Measurements from ENCODE around the gene SSR2. TPM values are rescaled to one million over a fixed set of nuclear protein-coding genes. Genes with fewer than 3 reads are reported as not detected.

The SSR2 gene
- polyA plus RNA-seq, 1 donor (not counting 4 experiments of a cell fraction or from before 2014, with no cell fraction given): 302 TPM

DNA sequence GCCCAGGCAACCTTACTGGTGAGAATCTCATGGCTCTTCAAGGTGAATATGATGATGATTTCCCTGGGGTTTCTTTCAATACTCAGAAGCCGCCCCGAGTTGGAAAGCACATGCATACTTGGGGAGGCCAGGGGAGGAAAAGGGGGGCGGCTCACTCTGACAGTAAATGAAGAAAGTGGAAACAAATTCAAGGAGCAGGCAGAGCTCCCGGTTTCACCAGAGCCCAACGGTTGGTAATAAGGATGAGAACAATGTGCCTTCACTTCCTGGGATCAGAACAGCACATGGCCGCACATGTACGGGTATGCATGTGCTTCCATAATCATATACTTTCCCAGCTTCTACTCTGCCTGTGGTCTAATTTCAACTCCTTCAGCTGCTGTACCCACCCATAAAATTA, 38.6 kb downstream of the SSR2 start:
- dilution Hi-C loops (cut with MboI; ENCODE audit: extremely low pct_ligation_motif_present, low sequenced_read_pairs): no loop called here
- no peak for FAIRE-seq
- Histone ChIP-seq H3K4me2 (ENCODE audit: control insufficient read depth, extremely low read depth, insufficient read depth, low read depth, low read length) (peak overlapping the region; percentile 97), H2AFZ (ENCODE audit: control insufficient read depth, low read length) (no peak overlapping the region), H4K20me1 (ENCODE audit: control insufficient read depth, extremely low read depth, insufficient read depth, low read length) (no peaks in the 10 kb centered on the region), H3K36me3 (ENCODE audit: control insufficient read depth in 2 of 2, extremely low read depth in 1 of 2, insufficient read depth in 2 of 2, low read length in 2 of 2) (no peaks in the 10 kb centered on the region), H3K4me3 (ENCODE audit: control insufficient read depth in 2 of 3, extremely low read depth in 1 of 3, insufficient read depth in 2 of 3, low read depth in 1 of 3, low read length in 3 of 3) (peak overlapping the region in 1 of 3 experiments; percentile 62), H3K9me1 (ENCODE audit: control insufficient read depth, extremely low read depth, insufficient read depth, low read length) (peaks cover 2% of the 10 kb centered on the region), H3K27ac (ENCODE audit: control insufficient read depth, insufficient read depth, low read length) (peak overlapping the region; percentile 93), H3K27me3 (ENCODE audit: control insufficient read depth, extremely low read depth, insufficient read depth, low read length) (no peaks in the 10 kb centered on the region), H3K79me2 (ENCODE audit: control insufficient read depth, insufficient read depth, low read length) (peaks cover 23% of the 10 kb centered on the region), H3K4me1 (ENCODE audit: control insufficient read depth, extremely low read depth, insufficient read depth, low read length) (peaks cover 61% of the 10 kb centered on the region), H3K9ac (ENCODE audit: control insufficient read depth, extremely low read depth, insufficient read depth, low read length) (peak overlapping the region; percentile 44), H3K9me3 (ENCODE audit: control insufficient read depth, low read depth, low read length) (no peaks in the 10 kb centered on the region)
- TF ChIP-seq, protein P1, sequence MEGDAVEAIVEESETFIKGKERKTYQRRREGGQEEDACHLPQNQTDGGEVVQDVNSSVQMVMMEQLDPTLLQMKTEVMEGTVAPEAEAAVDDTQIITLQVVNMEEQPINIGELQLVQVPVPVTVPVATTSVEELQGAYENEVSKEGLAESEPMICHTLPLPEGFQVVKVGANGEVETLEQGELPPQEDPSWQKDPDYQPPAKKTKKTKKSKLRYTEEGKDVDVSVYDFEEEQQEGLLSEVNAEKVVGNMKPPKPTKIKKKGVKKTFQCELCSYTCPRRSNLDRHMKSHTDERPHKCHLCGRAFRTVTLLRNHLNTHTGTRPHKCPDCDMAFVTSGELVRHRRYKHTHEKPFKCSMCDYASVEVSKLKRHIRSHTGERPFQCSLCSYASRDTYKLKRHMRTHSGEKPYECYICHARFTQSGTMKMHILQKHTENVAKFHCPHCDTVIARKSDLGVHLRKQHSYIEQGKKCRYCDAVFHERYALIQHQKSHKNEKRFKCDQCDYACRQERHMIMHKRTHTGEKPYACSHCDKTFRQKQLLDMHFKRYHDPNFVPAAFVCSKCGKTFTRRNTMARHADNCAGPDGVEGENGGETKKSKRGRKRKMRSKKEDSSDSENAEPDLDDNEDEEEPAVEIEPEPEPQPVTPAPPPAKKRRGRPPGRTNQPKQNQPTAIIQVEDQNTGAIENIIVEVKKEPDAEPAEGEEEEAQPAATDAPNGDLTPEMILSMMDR (optimal IDR thresholded peaks at IDR 0.05 in 1 of 3, IDR thresholded peaks at IDR 0.05 in 1 of 3, conservative IDR thresholded peaks at IDR 0.05 in 1 of 3; ENCODE audit: extremely low read depth in 1 of 3, insufficient read depth in 2 of 3, low read length in 3 of 3): no peak
- no peak for TF ChIP-seq EZH2 (IDR thresholded peaks at IDR 0.05; ENCODE audit: low read length)
- DNase-seq (ENCODE audit: low read depth, low spot score): no peak

DNA sequence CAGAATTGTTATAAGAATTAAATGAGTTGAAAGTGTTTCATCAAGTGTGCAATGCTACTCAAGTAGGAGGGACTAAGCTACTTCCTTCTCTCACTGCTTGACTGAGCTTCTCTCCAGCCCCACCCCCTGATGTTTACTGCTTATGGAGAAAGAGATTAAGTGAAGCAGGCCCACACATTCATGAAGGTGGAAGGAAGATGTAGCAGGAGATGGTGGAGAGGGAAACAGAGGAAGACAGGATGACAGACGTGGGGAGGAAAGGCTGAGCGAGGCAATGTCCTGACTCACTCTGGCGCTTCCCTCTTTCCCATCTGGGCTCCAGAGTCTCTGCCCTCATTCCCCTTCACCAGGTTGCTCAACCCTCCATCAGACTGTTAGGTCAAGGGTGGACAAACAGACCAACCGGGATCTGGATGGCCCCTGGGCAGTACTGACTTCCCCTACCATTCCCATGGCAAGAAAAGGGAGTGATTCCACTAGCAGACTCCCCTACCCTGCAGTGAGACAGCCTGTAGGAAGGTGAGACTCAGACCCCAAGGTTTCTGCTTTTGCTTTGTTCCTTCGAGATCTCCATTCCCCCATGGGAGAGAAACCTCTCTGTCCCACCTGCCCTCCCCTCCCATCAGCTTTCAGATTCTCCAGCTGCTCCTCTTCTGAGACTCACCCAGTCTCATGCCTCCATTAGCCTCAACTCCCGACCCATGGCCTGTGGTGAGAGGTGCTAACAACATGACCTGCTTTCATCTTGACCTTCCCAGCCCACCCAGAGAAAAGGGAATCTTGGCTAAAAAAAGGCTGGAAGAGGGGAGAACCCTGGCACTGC, 39.3 kb downstream of the SSR2 start:
- H4K20me1 ChIP-seq (ENCODE audit: control insufficient read depth, extremely low read depth, insufficient read depth, low read length): no peaks in the 10 kb centered on the region
- H3K9me3 ChIP-seq (ENCODE audit: control insufficient read depth, low read depth, low read length): no peaks in the 10 kb centered on the region
- H3K36me3 ChIP-seq (ENCODE audit: control insufficient read depth in 2 of 2, extremely low read depth in 1 of 2, insufficient read depth in 2 of 2, low read length in 2 of 2): no peaks in the 10 kb centered on the region
- no peak overlapping the region for H2AFZ ChIP-seq (ENCODE audit: control insufficient read depth, low read length)
- H3K4me1 ChIP-seq (ENCODE audit: control insufficient read depth, extremely low read depth, insufficient read depth, low read length): peaks cover 66% of the 10 kb centered on the region
- H3K27ac ChIP-seq (ENCODE audit: control insufficient read depth, insufficient read depth, low read length): peak overlapping the region; percentile 1
- no peak for DNase-seq (ENCODE audit: low read depth, low spot score)
- H3K4me3 ChIP-seq (ENCODE audit: control insufficient read depth in 2 of 3, extremely low read depth in 1 of 3, insufficient read depth in 2 of 3, low read depth in 1 of 3, low read length in 3 of 3): peak overlapping the region in 1 of 3 experiments; percentile 62
- peaks cover 2% of the 10 kb centered on the region for H3K9me1 ChIP-seq (ENCODE audit: control insufficient read depth, extremely low read depth, insufficient read depth, low read length)
- no peaks in the 10 kb centered on the region for H3K27me3 ChIP-seq (ENCODE audit: control insufficient read depth, extremely low read depth, insufficient read depth, low read length)
- TF ChIP-seq, protein P1 (optimal IDR thresholded peaks at IDR 0.05 in 1 of 3, IDR thresholded peaks at IDR 0.05 in 1 of 3, conservative IDR thresholded peaks at IDR 0.05 in 1 of 3; ENCODE audit: extremely low read depth in 1 of 3, insufficient read depth in 2 of 3, low read length in 3 of 3): no peak
- TF ChIP-seq EZH2 (IDR thresholded peaks at IDR 0.05; ENCODE audit: low read length): no peak
- no peak for FAIRE-seq
- H3K79me2 ChIP-seq (ENCODE audit: control insufficient read depth, insufficient read depth, low read length): peaks cover 28% of the 10 kb centered on the region
- dilution Hi-C loops (cut with MboI; ENCODE audit: extremely low pct_ligation_motif_present, low sequenced_read_pairs): no loop called here
- H3K4me2 ChIP-seq (ENCODE audit: control insufficient read depth, extremely low read depth, insufficient read depth, low read depth, low read length): peak overlapping the region; percentile 97
- no peak overlapping the region for H3K9ac ChIP-seq (ENCODE audit: control insufficient read depth, extremely low read depth, insufficient read depth, low read length)
